GM19035 (cell line): ENCODE measurements around the gene PTPRN2.
"Not testable (repeated sequence)": the region's sequence is repeated elsewhere in the genome, so short reads cannot be mapped to it uniquely, and the experiment has no call there.

Source experiments
- ATAC-seq: cut with Tn5 transposase; IDR thresholded peaks from one replicate; pipeline ENCODE4 v1.9.1; 2021; ENCODE audit not compliant: unreplicated experiment

The PTPRN2 gene

GRCh38 chr7:158391541-158391940 is 196.1 kb downstream of the PTPRN2 start:
- ATAC-seq = no peak

GRCh38 chr7:158391141-158391540 is 196.5 kb downstream of the PTPRN2 start:
- ATAC-seq = no peak

- no peak for ATAC-seq
These were observed 197.2 kb downstream of the PTPRN2 start for GRCh38 chr7:158390460-158390859.

- no peak for ATAC-seq
These were observed 197.9 kb downstream of the PTPRN2 start for GRCh38 chr7:158389514-158390425.

- no peak for ATAC-seq
These were observed 198.7 kb downstream of the PTPRN2 start for GRCh38 chr7:158388928-158389327.

- ATAC-seq = no peak
These were observed 199.6 kb downstream of the PTPRN2 start for GRCh38 chr7:158388072-158388471.

GRCh38 chr7:158387546-158387891 is 200.1 kb downstream of the PTPRN2 start:
- no peak for ATAC-seq

GRCh38 chr7:158386866-158387545 is 200.6 kb downstream of the PTPRN2 start:
- ATAC-seq = no peak

GRCh38 chr7:158386355-158386618 is 201.3 kb downstream of the PTPRN2 start:
- ATAC-seq = no peak

GRCh38 chr7:158385496-158386354 is 201.9 kb downstream of the PTPRN2 start:
- not testable (repeated sequence) for ATAC-seq

- ATAC-seq = no peak
These were observed 202.9 kb downstream of the PTPRN2 start for GRCh38 chr7:158384746-158385145.

GRCh38 chr7:158383665-158384064 is 204.0 kb downstream of the PTPRN2 start:
- ATAC-seq = no peak

- ATAC-seq = no peak
These were observed 205.0 kb downstream of the PTPRN2 start for GRCh38 chr7:158382363-158383254.

- ATAC-seq = no peak
These were observed 205.7 kb downstream of the PTPRN2 start for GRCh38 chr7:158381956-158382355.

GRCh38 chr7:158378978-158379377 is 208.6 kb downstream of the PTPRN2 start:
- no peak for ATAC-seq

- no peak for ATAC-seq
These were observed 209.6 kb downstream of the PTPRN2 start for GRCh38 chr7:158377800-158378623.

GRCh38 chr7:158376839-158377186 is 210.8 kb downstream of the PTPRN2 start:
- not testable (repeated sequence) for ATAC-seq

- ATAC-seq = not testable (repeated sequence)
These were observed 211.3 kb downstream of the PTPRN2 start for GRCh38 chr7:158376146-158376838.

GRCh38 chr7:158375034-158375433 is 212.6 kb downstream of the PTPRN2 start:
- ATAC-seq = no peak
